ENCODE data around the gene PDPN. TPM values are rescaled to one million over a fixed set of nuclear protein-coding genes. Genes with fewer than 3 reads are reported as not detected.
"Not testable (repeated sequence)": the region's sequence is repeated elsewhere in the genome, so short reads cannot be mapped to it uniquely, and the experiment has no call there.

The PDPN gene
- not detected in 2 replicates for polyA plus RNA-seq (2014; cell fraction: cytosol; rRNA removed)
- polyA plus RNA-seq (2014; cell fraction: nucleus; rRNA removed): not detected in 2 replicates

- DNase-seq (ENCODE audit: low spot score): no peak
Observed at GRCh38 chr1:13583595-13583965, at the start of gene PDPN. TSS of gene PDPN (plus strand) at chr1:13583832. CDS start at chr1:13584034, 202 bp downstream.

GRCh38 chr1:13535227-13535626 lies 48.4 kb upstream of the PDPN start:
- no peak for DNase-seq (ENCODE audit: low spot score)

GRCh38 chr1:13536571-13536970 lies 47.1 kb upstream of the PDPN start:
- DNase-seq (ENCODE audit: low spot score): no peak

GRCh38 chr1:13538832-13539231 lies 44.8 kb upstream of the PDPN start:
- DNase-seq (ENCODE audit: low spot score): no peak

GRCh38 chr1:13539683-13540082 lies 43.9 kb upstream of the PDPN start:
- no peak for DNase-seq (ENCODE audit: low spot score)

- DNase-seq (ENCODE audit: low spot score): no peak
Observed at GRCh38 chr1:13540866-13541265, 42.8 kb upstream of the PDPN start.

- DNase-seq (ENCODE audit: low spot score): no peak
Observed at GRCh38 chr1:13541435-13542215, 42.0 kb upstream of the PDPN start.

- no peak for DNase-seq (ENCODE audit: low spot score)
Observed at GRCh38 chr1:13543451-13544220, 40.0 kb upstream of the PDPN start.

GRCh38 chr1:13544221-13544556 lies 39.4 kb upstream of the PDPN start:
- no peak for DNase-seq (ENCODE audit: low spot score)

GRCh38 chr1:13546791-13547190 lies 36.8 kb upstream of the PDPN start:
- no peak for DNase-seq (ENCODE audit: low spot score)

- DNase-seq (ENCODE audit: low spot score): no peak
Observed at GRCh38 chr1:13548281-13548680, 35.4 kb upstream of the PDPN start.

GRCh38 chr1:13549021-13549420 lies 34.6 kb upstream of the PDPN start:
- no peak for DNase-seq (ENCODE audit: low spot score)

- no peak for DNase-seq (ENCODE audit: low spot score)
Observed at GRCh38 chr1:13549521-13549920, 34.1 kb upstream of the PDPN start.

GRCh38 chr1:13550663-13551062 lies 33.0 kb upstream of the PDPN start:
- no peak for DNase-seq (ENCODE audit: low spot score)

- DNase-seq (ENCODE audit: low spot score): no peak
Observed at GRCh38 chr1:13554798-13555197, 28.8 kb upstream of the PDPN start.

GRCh38 chr1:13556224-13556764 lies 27.3 kb upstream of the PDPN start:
- no peak for DNase-seq (ENCODE audit: low spot score)

GRCh38 chr1:13560541-13560940 lies 23.1 kb upstream of the PDPN start:
- no peak for DNase-seq (ENCODE audit: low spot score)

GRCh38 chr1:13562981-13563380 lies 20.7 kb upstream of the PDPN start:
- DNase-seq (ENCODE audit: low spot score): not testable (repeated sequence)

GRCh38 chr1:13564073-13564472 lies 19.6 kb upstream of the PDPN start:
- no peak for DNase-seq (ENCODE audit: low spot score)

- not testable (repeated sequence) for DNase-seq (ENCODE audit: low spot score)
Observed at GRCh38 chr1:13570435-13570834, 13.2 kb upstream of the PDPN start.

GRCh38 chr1:13570924-13571323 lies 12.7 kb upstream of the PDPN start:
- no peak for DNase-seq (ENCODE audit: low spot score)

- no peak for DNase-seq (ENCODE audit: low spot score)
Observed at GRCh38 chr1:13573586-13573985, 10.0 kb upstream of the PDPN start.

GRCh38 chr1:13576926-13577325 lies 6.7 kb upstream of the PDPN start:
- no peak for DNase-seq (ENCODE audit: low spot score)
